ENCODE data around the gene BRIX1.

GRCh38 chr5:34929720-34930461 lies 14.4 kb downstream of the BRIX1 start:
- TF ChIP-seq CTCF (IDR thresholded peaks at IDR 0.05; ENCODE audit: low read depth, low read length) = no peak
- peak; percentile 59 for TF ChIP-seq POLR2A (IDR thresholded peaks at IDR 0.05; ENCODE audit: extremely low read depth, insufficient read length)
- 0 out of 2 replicates have a peak, but pooled peaks have one; percentile 1 for TF ChIP-seq MAX (IDR thresholded peaks at IDR 0.05; ENCODE audit: low read depth, low read length)
